ENCODE measurements around the gene IRX2. TPM values are rescaled to one million over a fixed set of nuclear protein-coding genes. Genes with fewer than 3 reads are reported as not detected.
A peak's percentile ranks its signal among the peaks of the same experiment; 100 is the strongest.

The IRX2 gene
- total and polyA plus RNA-seq, 2 donors (not counting 1 experiment from before 2014, with no cell fraction given), result 0.33 to 0.40 TPM

- Histone ChIP-seq H3K4me3 (replicated peaks in 1 of 4; ENCODE audit: control extremely low read depth in 1 of 4, insufficient read depth in 1 of 4, low read depth in 3 of 4, low read length in 4 of 4) (no peak overlapping the region), H2AFZ (ENCODE audit: low read length) (no peak overlapping the region), H3K9ac (ENCODE audit: insufficient read depth, low read length) (no peak overlapping the region), H4K20me1 (ENCODE audit: control insufficient read depth, extremely low read depth, insufficient read depth, low read length) (no peaks in the 10 kb centered on the region), H3K79me2 (ENCODE audit: control insufficient read depth, insufficient read depth, low read length) (no peaks in the 10 kb centered on the region), H3K4me1 (ENCODE audit: control insufficient read depth, extremely low read depth, insufficient read depth, low read length) (no peaks in the 10 kb centered on the region), H3K9me3 (ENCODE audit: control insufficient read depth, insufficient read depth, low read depth, low read length) (no peaks in the 10 kb centered on the region), H3K4me2 (ENCODE audit: extremely low read depth, insufficient read depth, low read length) (no peak overlapping the region), H3K27me3 (ENCODE audit: control insufficient read depth, insufficient read depth, low read length) (no peaks in the 10 kb centered on the region), H3K36me3 (ENCODE audit: control insufficient read depth, insufficient read depth, low read length) (no peaks in the 10 kb centered on the region), H3K27ac (ENCODE audit: insufficient read depth, low read length) (no peak overlapping the region)
- no peak for DNase-seq (ENCODE audit: low read depth in 2 of 2)
- peak; percentile 43 for TF ChIP-seq EZH2 (IDR thresholded peaks at IDR 0.05; ENCODE audit: low read length, missing control alignments)
- TF ChIP-seq CTCF (conservative IDR thresholded peaks at IDR 0.05 in 1 of 2, IDR thresholded peaks at IDR 0.05 in 1 of 2; ENCODE audit: low read depth in 1 of 2, low read length in 2 of 2), result no peak
Observed at GRCh38 chr5:2753452-2754420, 2.3 kb upstream of the IRX2 start.

GRCh38 chr5:2752821-2753439, 1.5 kb upstream of the IRX2 start:
- Histone ChIP-seq H3K9ac (ENCODE audit: insufficient read depth, low read length) (no peak overlapping the region), H3K9me3 (ENCODE audit: control insufficient read depth, insufficient read depth, low read depth, low read length) (no peaks in the 10 kb centered on the region), H3K4me2 (ENCODE audit: extremely low read depth, insufficient read depth, low read length) (peak overlapping the region; percentile 25), H3K79me2 (ENCODE audit: control insufficient read depth, insufficient read depth, low read length) (no peaks in the 10 kb centered on the region), H4K20me1 (ENCODE audit: control insufficient read depth, extremely low read depth, insufficient read depth, low read length) (no peaks in the 10 kb centered on the region), H3K27ac (ENCODE audit: insufficient read depth, low read length) (no peak overlapping the region), H3K4me3 (replicated peaks in 1 of 4; ENCODE audit: control extremely low read depth in 1 of 4, insufficient read depth in 1 of 4, low read depth in 3 of 4, low read length in 4 of 4) (peak overlapping the region in 2 of 4 experiments; percentile 3 to 55), H3K27me3 (ENCODE audit: control insufficient read depth, insufficient read depth, low read length) (no peaks in the 10 kb centered on the region), H3K36me3 (ENCODE audit: control insufficient read depth, insufficient read depth, low read length) (no peaks in the 10 kb centered on the region), H2AFZ (ENCODE audit: low read length) (no peak overlapping the region), H3K4me1 (ENCODE audit: control insufficient read depth, extremely low read depth, insufficient read depth, low read length) (no peaks in the 10 kb centered on the region)
- no peak for TF ChIP-seq CTCF (conservative IDR thresholded peaks at IDR 0.05 in 1 of 2, IDR thresholded peaks at IDR 0.05 in 1 of 2; ENCODE audit: low read depth in 1 of 2, low read length in 2 of 2)
- no peak for DNase-seq (ENCODE audit: low read depth in 2 of 2)

GRCh38 chr5:2752059-2752820, 763 bp upstream of the IRX2 start:
- TF ChIP-seq CTCF (conservative IDR thresholded peaks at IDR 0.05 in 1 of 2, IDR thresholded peaks at IDR 0.05 in 1 of 2; ENCODE audit: low read depth in 1 of 2, low read length in 2 of 2) (no peak), EZH2 (IDR thresholded peaks at IDR 0.05; ENCODE audit: low read length, missing control alignments) (no peak)
- Histone ChIP-seq H3K4me2 (ENCODE audit: extremely low read depth, insufficient read depth, low read length) (no peak overlapping the region), H3K4me3 (replicated peaks in 1 of 4; ENCODE audit: control extremely low read depth in 1 of 4, insufficient read depth in 1 of 4, low read depth in 3 of 4, low read length in 4 of 4) (peak overlapping the region in 3 of 4 experiments; percentile 7 to 55 (median 9)), H3K9ac (ENCODE audit: insufficient read depth, low read length) (no peak overlapping the region), H3K36me3 (ENCODE audit: control insufficient read depth, insufficient read depth, low read length) (no peaks in the 10 kb centered on the region), H3K4me1 (ENCODE audit: control insufficient read depth, extremely low read depth, insufficient read depth, low read length) (no peaks in the 10 kb centered on the region), H3K27me3 (ENCODE audit: control insufficient read depth, insufficient read depth, low read length) (no peaks in the 10 kb centered on the region), H2AFZ (ENCODE audit: low read length) (no peak overlapping the region), H4K20me1 (ENCODE audit: control insufficient read depth, extremely low read depth, insufficient read depth, low read length) (no peaks in the 10 kb centered on the region), H3K27ac (ENCODE audit: insufficient read depth, low read length) (no peak overlapping the region), H3K79me2 (ENCODE audit: control insufficient read depth, insufficient read depth, low read length) (no peaks in the 10 kb centered on the region), H3K9me3 (ENCODE audit: control insufficient read depth, insufficient read depth, low read depth, low read length) (no peaks in the 10 kb centered on the region)
- DNase-seq (ENCODE audit: low read depth in 2 of 2), result peak in 1 of 2 donors; percentile 56

Measured in fibroblast of lung (primary cell).